Hepatocyte (in vitro differentiated cells): ENCODE measurements around the gene DENND4A. TPM values are rescaled to one million over a fixed set of nuclear protein-coding genes. Genes with fewer than 3 reads are reported as not detected.

Source experiments
- DNase-seq: peaks from one replicate; pipeline ENCODE4 v3.0.0-alpha.2; 2016; ENCODE audit warnings: low spot score
- H2AFZ ChIP-seq: fragments of 200-600 bp; sonication (generic); 2 replicates; pipeline ENCODE4 v1.6.0; 2016; ENCODE audit warnings: antibody characterized with exemption, mild to moderate bottlenecking
- H3K27ac ChIP-seq: fragments of 200-600 bp; sonication (generic); 2 replicates; pipeline ENCODE4 v1.5.1; 2016; ENCODE audit warnings: mild to moderate bottlenecking
- H3K27me3 ChIP-seq: fragments of 200-600 bp; sonication (generic); 2 replicates; pipeline ENCODE4 v1.6.1; 2016
- H3K36me3 ChIP-seq: fragments of 200-600 bp; sonication (generic); replicated peaks from 2 replicates; pipeline ENCODE4 v1.5.1; 2016; ENCODE audit warnings: low read depth; ENCODE audit not compliant: insufficient read depth
- H3K4me1 ChIP-seq: fragments of 200-600 bp; sonication (generic); 2 replicates; pipeline ENCODE4 v1.5.1; 2016; ENCODE audit warnings: mild to moderate bottlenecking, moderate library complexity; ENCODE audit not compliant: insufficient read depth
- H3K4me2 ChIP-seq: fragments of 200-600 bp; sonication (generic); 2 replicates; pipeline ENCODE4 v1.6.0; 2016
- H3K4me3 ChIP-seq: fragments of 200-600 bp; sonication (generic); 2 replicates; pipeline ENCODE4 v1.5.1; 2016; ENCODE audit warnings: mild to moderate bottlenecking
- H3K79me2 ChIP-seq: fragments of 200-600 bp; sonication (generic); 2 replicates; pipeline ENCODE4 v1.6.0; 2017; ENCODE audit warnings: mild to moderate bottlenecking
- H3K9me2 ChIP-seq: fragments of 200-600 bp; sonication (generic); replicated peaks from 2 replicates; pipeline ENCODE4 v1.6.0; 2017; ENCODE audit warnings: mild to moderate bottlenecking; ENCODE audit not compliant: insufficient read depth
- H3K9me3 ChIP-seq: fragments of 200-600 bp; sonication (generic); 2 replicates; pipeline ENCODE4 v1.5.1; 2016; ENCODE audit warnings: low read depth, mild to moderate bottlenecking
- H4K20me1 ChIP-seq: fragments of 200-600 bp; sonication (generic); 2 replicates; pipeline ENCODE4 v1.6.0; 2016; ENCODE audit warnings: mild to moderate bottlenecking; ENCODE audit not compliant: insufficient read depth, poor library complexity, severe bottlenecking
- EZH2 ChIP-seq: fragments of 200-600 bp; sonication (generic); IDR thresholded peaks from 2 replicates; pipeline ENCODE4 v1.6.1; 2016; ENCODE audit warnings: antibody characterized with exemption, mild to moderate bottlenecking, borderline replicate concordance
- EZH2phosphoT487 ChIP-seq: fragments of 200-600 bp; sonication (generic); IDR thresholded peaks from one replicate; pipeline ENCODE4 v1.6.1; 2018; ENCODE audit warnings: antibody characterized with exemption, mild to moderate bottlenecking, low read depth, moderate library complexity; ENCODE audit not compliant: unreplicated experiment, severe bottlenecking
- WGBS: methylation state at CpG from one replicate; pipeline ENCODE4 v1.1.6; 2016; ENCODE audit warnings: low lambda C conversion rate; ENCODE audit errors: missing lambda C conversion rate; 5-methylcytosine and 5-hydroxymethylcytosine counted together
- polyA plus RNA-seq: library from polyadenylated mRNA; unstranded; fragments of >200 nt; fragmentation: Nextera tagmentation; extraction: Ambion mirVana; gene quantifications from 2 replicates; pipeline ENCODE4 v1.2.1, GENCODE V29; 2016
- total RNA-seq: library from RNA; depleted of rRNA; stranded (reverse); fragments of >200 nt; gene quantifications from 2 replicates; pipeline ENCODE4 v1.2.3, GENCODE V29; 2014
- TF ChIP-seq, protein P1 (sequence below): fragments of 200-600 bp; sonication (generic); IDR thresholded peaks from 2 replicates; pipeline ENCODE4 v1.5.1; 2016; ENCODE audit warnings: antibody characterized with exemption, mild to moderate bottlenecking; ENCODE audit not compliant: poor library complexity

Gene DENND4A
- total and polyA plus RNA-seq, 2 experiments from 2014 or later, result 3.2 to 20.7 TPM

DNA sequence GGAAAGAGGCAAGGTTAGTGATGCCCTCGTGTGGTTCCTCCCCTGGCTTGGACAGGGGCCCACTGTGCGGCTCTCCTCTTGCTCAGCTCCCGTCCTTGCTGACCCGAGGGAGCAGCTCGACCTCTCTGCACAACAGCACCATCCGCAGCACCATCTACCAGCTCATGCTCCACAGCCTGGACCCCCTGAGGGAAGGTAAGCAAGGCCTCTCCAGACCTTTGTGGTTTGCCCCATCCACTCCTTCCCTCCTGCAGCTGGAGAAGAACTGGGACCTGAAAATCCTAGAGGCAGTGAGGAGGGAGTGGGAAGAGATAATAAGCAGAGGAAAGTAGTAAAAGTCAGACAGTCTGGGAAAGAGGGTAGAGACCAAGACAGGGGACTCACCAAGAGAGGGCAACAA lies 152.6 kb downstream of the DENND4A start:
- no peaks in the 10 kb centered on the region for H3K9me2 ChIP-seq
- H3K36me3 ChIP-seq, result no peaks in the 10 kb centered on the region
- DNase-seq, result no peak
- no peaks in the 10 kb centered on the region for H3K4me1 ChIP-seq
- WGBS, result 82% methylated on average over 6 of the region's 6 CpGs
- H3K27me3 ChIP-seq, result no peaks in the 10 kb centered on the region
- no peak overlapping the region for H2AFZ ChIP-seq
- H4K20me1 ChIP-seq, result no peaks in the 10 kb centered on the region
- no peak overlapping the region for H3K4me3 ChIP-seq
- no peaks in the 10 kb centered on the region for H3K79me2 ChIP-seq
- H3K4me2 ChIP-seq, result no peak overlapping the region
- no peaks in the 10 kb centered on the region for H3K9me3 ChIP-seq
- H3K27ac ChIP-seq, result no peak overlapping the region
- TF ChIP-seq EZH2phosphoT487 (no peak), EZH2 (no peak)
- TF ChIP-seq, protein P1, sequence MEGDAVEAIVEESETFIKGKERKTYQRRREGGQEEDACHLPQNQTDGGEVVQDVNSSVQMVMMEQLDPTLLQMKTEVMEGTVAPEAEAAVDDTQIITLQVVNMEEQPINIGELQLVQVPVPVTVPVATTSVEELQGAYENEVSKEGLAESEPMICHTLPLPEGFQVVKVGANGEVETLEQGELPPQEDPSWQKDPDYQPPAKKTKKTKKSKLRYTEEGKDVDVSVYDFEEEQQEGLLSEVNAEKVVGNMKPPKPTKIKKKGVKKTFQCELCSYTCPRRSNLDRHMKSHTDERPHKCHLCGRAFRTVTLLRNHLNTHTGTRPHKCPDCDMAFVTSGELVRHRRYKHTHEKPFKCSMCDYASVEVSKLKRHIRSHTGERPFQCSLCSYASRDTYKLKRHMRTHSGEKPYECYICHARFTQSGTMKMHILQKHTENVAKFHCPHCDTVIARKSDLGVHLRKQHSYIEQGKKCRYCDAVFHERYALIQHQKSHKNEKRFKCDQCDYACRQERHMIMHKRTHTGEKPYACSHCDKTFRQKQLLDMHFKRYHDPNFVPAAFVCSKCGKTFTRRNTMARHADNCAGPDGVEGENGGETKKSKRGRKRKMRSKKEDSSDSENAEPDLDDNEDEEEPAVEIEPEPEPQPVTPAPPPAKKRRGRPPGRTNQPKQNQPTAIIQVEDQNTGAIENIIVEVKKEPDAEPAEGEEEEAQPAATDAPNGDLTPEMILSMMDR, result no peak

DNA sequence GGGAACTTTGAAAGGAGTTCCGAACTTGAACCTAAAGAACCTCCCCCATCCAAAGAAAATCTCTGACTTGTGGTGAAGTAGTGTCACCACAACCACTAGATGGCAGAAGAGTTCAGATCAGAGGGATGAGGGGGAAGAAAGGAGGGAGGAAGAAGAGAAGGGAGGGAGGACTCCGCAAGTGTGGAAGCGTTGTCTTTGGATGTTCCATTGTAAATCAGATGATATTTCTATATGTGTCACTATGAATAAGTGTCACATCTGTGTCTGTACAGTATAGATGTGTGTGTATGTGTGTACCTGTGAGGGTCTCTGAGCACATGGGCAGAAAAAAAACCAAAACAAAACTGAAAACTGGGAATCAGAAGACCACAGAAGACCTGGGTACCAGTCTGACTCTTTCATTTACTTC lies 153.4 kb downstream of the DENND4A start:
- no peaks in the 10 kb centered on the region for H3K9me3 ChIP-seq
- peak overlapping the region; percentile 45 for H3K4me2 ChIP-seq
- peak; percentile 86 for DNase-seq
- no peaks in the 10 kb centered on the region for H3K79me2 ChIP-seq
- H3K4me3 ChIP-seq, result no peak overlapping the region
- H3K36me3 ChIP-seq, result no peaks in the 10 kb centered on the region
- H3K27me3 ChIP-seq, result no peaks in the 10 kb centered on the region
- no peak for TF ChIP-seq EZH2
- no peak for TF ChIP-seq EZH2phosphoT487
- TF ChIP-seq, protein P1, result peak; percentile 92
- no peaks in the 10 kb centered on the region for H3K4me1 ChIP-seq
- no peaks in the 10 kb centered on the region for H4K20me1 ChIP-seq
- no peaks in the 10 kb centered on the region for H3K9me2 ChIP-seq
- no peak overlapping the region for H3K27ac ChIP-seq
- 17% methylated on average over 3 of the region's 3 CpGs for WGBS
- H2AFZ ChIP-seq, result no peak overlapping the region

DNA sequence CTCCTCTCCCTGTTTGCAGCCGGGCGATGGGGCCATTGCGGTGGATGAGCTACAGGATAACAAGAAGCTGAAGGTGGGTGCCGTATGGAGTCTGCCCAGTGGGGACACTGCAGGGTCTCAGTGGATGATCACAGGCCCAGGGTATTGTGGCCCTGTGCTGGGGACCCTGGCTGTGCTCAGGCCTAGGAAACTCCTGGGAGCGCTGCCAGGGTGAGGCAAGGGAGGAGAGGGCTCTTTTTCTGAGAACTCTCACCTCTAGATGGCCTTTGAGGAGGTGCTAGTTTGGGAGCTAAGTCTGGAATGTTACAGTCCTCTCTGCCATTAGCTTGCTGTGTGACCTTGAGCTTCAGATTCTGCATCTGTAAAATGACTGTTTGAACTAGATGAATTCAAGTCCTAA lies 154.0 kb downstream of the DENND4A start:
- Histone ChIP-seq H3K79me2 (no peaks in the 10 kb centered on the region), H3K9me3 (no peaks in the 10 kb centered on the region), H3K4me1 (no peaks in the 10 kb centered on the region), H3K27ac (peak overlapping the region; percentile 31), H3K9me2 (no peaks in the 10 kb centered on the region), H3K27me3 (no peaks in the 10 kb centered on the region), H2AFZ (no peak overlapping the region), H3K36me3 (no peaks in the 10 kb centered on the region), H4K20me1 (no peaks in the 10 kb centered on the region), H3K4me2 (no peak overlapping the region), H3K4me3 (no peak overlapping the region)
- TF ChIP-seq, protein P1, result no peak
- TF ChIP-seq EZH2phosphoT487, result no peak
- no peak for TF ChIP-seq EZH2
- no peak for DNase-seq
- WGBS, result 90% methylated on average over 5 of the region's 5 CpGs

DNA sequence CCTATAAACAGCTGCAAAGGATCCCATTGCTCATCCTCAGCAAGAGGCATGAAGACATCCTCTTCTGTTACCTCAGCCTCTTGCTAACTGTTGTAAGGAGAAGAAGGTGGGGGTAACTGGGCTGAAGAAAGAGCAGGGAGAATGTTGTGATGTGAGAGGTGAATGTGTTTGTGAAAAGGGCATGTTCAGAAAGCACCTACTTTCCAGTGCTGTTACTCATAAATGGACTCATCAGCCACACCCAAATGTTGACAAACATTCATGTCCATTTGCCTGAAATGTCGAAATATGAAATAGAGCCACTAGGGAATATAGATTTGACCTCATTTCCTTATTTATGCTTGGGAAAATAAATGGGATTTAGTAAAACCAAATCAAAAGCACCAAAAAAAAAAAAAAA lies 157.7 kb downstream of the DENND4A start:
- Histone ChIP-seq H3K4me3 (no peak overlapping the region), H3K4me2 (no peak overlapping the region), H3K4me1 (no peaks in the 10 kb centered on the region), H3K27me3 (no peaks in the 10 kb centered on the region), H2AFZ (no peak overlapping the region), H3K36me3 (no peaks in the 10 kb centered on the region), H3K9me2 (no peaks in the 10 kb centered on the region), H3K79me2 (no peaks in the 10 kb centered on the region), H4K20me1 (no peaks in the 10 kb centered on the region), H3K9me3 (no peaks in the 10 kb centered on the region), H3K27ac (no peak overlapping the region)
- 88% methylated on average over 1 of the region's 1 CpG for WGBS
- TF ChIP-seq EZH2 (no peak), EZH2phosphoT487 (no peak)
- TF ChIP-seq, protein P1, result no peak
- no peak for DNase-seq
